WERI-Rb-1 (cell line): Measurements from ENCODE around the gene TLE4.

ENCODE experiments used
- DNase-seq: peaks from one replicate; pipeline ENCODE4 v3.0.0-alpha.2; 2020
- H3K27ac ChIP-seq: fragments of 250-450 bp; sonication (Bioruptor Pico); 2 replicates; pipeline ENCODE4 v1.5.1; 2020; ENCODE audit warnings: mild to moderate bottlenecking, moderate library complexity
- H3K27me3 ChIP-seq: fragments of 250-450 bp; sonication (Bioruptor Pico); 2 replicates; pipeline ENCODE4 v1.5.1; 2021; ENCODE audit warnings: mild to moderate bottlenecking, low read depth, moderate library complexity; ENCODE audit not compliant: insufficient read depth, severe bottlenecking
- H3K36me3 ChIP-seq: fragments of 250-450 bp; sonication (Bioruptor Pico); 2 replicates; pipeline ENCODE4 v1.5.1; 2020; ENCODE audit warnings: mild to moderate bottlenecking, moderate library complexity
- H3K4me3 ChIP-seq: 2 replicates; pipeline ENCODE4 v1.5.1; 2011; ENCODE audit warnings: low read depth, mild to moderate bottlenecking, control low read depth, low read length
- H3K9me3 ChIP-seq: fragments of 250-450 bp; sonication (Bioruptor Pico); 2 replicates; pipeline ENCODE4 v1.5.1; 2021; ENCODE audit warnings: mild to moderate bottlenecking, moderate library complexity; ENCODE audit not compliant: severe bottlenecking
- CTCF ChIP-seq: IDR thresholded peaks from 2 replicates; pipeline ENCODE4 v1.5.1; 2011; ENCODE audit warnings: low read depth, mild to moderate bottlenecking, control low read depth, inconsistent platforms, low read length

The TLE4 gene

GRCh38 chr9:79663878-79664277 lies 92.1 kb downstream of the TLE4 start:
- H3K27ac ChIP-seq, result no peak overlapping the region
- no peak overlapping the region for H3K4me3 ChIP-seq

GRCh38 chr9:79664375-79664831 lies 92.6 kb downstream of the TLE4 start:
- Histone ChIP-seq H3K27ac (no peak overlapping the region), H3K27me3 (no peaks in the 10 kb centered on the region), H3K4me3 (no peak overlapping the region), H3K9me3 (no peaks in the 10 kb centered on the region), H3K36me3 (no peaks in the 10 kb centered on the region)
- peak; percentile 17 for DNase-seq
- TF ChIP-seq CTCF, result no peak

More at GRCh38 chr9:79663878-79664277, 92.1 kb downstream of the TLE4 start:
- TF ChIP-seq CTCF, result no peak
- peak; percentile 51 for DNase-seq
- Histone ChIP-seq H3K9me3 (no peaks in the 10 kb centered on the region), H3K27me3 (no peaks in the 10 kb centered on the region), H3K36me3 (no peaks in the 10 kb centered on the region)

GRCh38 chr9:79665369-79665768 lies 93.6 kb downstream of the TLE4 start:
- Histone ChIP-seq H3K36me3 (no peaks in the 10 kb centered on the region), H3K9me3 (no peaks in the 10 kb centered on the region), H3K4me3 (no peak overlapping the region), H3K27ac (no peak overlapping the region), H3K27me3 (no peaks in the 10 kb centered on the region)
- DNase-seq, result no peak
- TF ChIP-seq CTCF, result no peak

GRCh38 chr9:79665931-79666330 lies 94.2 kb downstream of the TLE4 start:
- no peak for DNase-seq
- Histone ChIP-seq H3K9me3 (no peaks in the 10 kb centered on the region), H3K4me3 (no peak overlapping the region), H3K27ac (no peak overlapping the region), H3K36me3 (no peaks in the 10 kb centered on the region), H3K27me3 (no peaks in the 10 kb centered on the region)
- no peak for TF ChIP-seq CTCF

- H3K27ac ChIP-seq, result no peak overlapping the region
- H3K9me3 ChIP-seq, result no peaks in the 10 kb centered on the region
- no peaks in the 10 kb centered on the region for H3K27me3 ChIP-seq
- no peak for DNase-seq
- H3K36me3 ChIP-seq, result no peaks in the 10 kb centered on the region
- H3K4me3 ChIP-seq, result no peak overlapping the region
- TF ChIP-seq CTCF, result no peak
Observed at GRCh38 chr9:79667120-79667519, 95.4 kb downstream of the TLE4 start.

GRCh38 chr9:79667817-79668436 lies 96.2 kb downstream of the TLE4 start:
- no peak overlapping the region for H3K4me3 ChIP-seq

More at GRCh38 chr9:79667817-79668436, 96.2 kb downstream of the TLE4 start:
- no peak for DNase-seq
- Histone ChIP-seq H3K27ac (no peak overlapping the region), H3K9me3 (no peaks in the 10 kb centered on the region), H3K36me3 (no peaks in the 10 kb centered on the region), H3K27me3 (no peaks in the 10 kb centered on the region)
- no peak for TF ChIP-seq CTCF
